G401.6 (cell line): ENCODE results near the gene CTPS2.

ENCODE experiments used
- FAIRE-seq: peaks from 2 replicates; lab custom pipeline; 2012; peaks lifted over from hg19 to GRCh38; lab: Jason Lieb, UNC

Gene CTPS2

GRCh38 chrX:16714504-16714903, 2.0 kb upstream of the CTPS2 start:
- FAIRE-seq, result no peak

GRCh38 chrX:16711893-16712547, 449 bp downstream of the CTPS2 start:
- FAIRE-seq, result no peak

GRCh38 chrX:16711219-16711811, 1.2 kb downstream of the CTPS2 start:
- FAIRE-seq, result no peak

GRCh38 chrX:16708016-16708415, 4.5 kb downstream of the CTPS2 start:
- FAIRE-seq, result no peak

- no peak for FAIRE-seq
Measured at GRCh38 chrX:16705370-16705769, 7.1 kb downstream of the CTPS2 start.

- FAIRE-seq, result no peak
Measured at GRCh38 chrX:16702700-16703599, 9.5 kb downstream of the CTPS2 start.

GRCh38 chrX:16700734-16701133, 11.7 kb downstream of the CTPS2 start:
- no peak for FAIRE-seq

GRCh38 chrX:16699389-16699788, 13.1 kb downstream of the CTPS2 start:
- FAIRE-seq, result no peak

GRCh38 chrX:16696956-16697355, 15.5 kb downstream of the CTPS2 start:
- no peak for FAIRE-seq

GRCh38 chrX:16695079-16695676, 17.3 kb downstream of the CTPS2 start:
- FAIRE-seq, result peak; percentile 70

- no peak for FAIRE-seq
Measured at GRCh38 chrX:16687514-16687913, 25.0 kb downstream of the CTPS2 start.

GRCh38 chrX:16683007-16683664, 29.3 kb downstream of the CTPS2 start:
- FAIRE-seq, result no peak

- FAIRE-seq, result no peak
Measured at GRCh38 chrX:16678689-16679088, 33.8 kb downstream of the CTPS2 start.

- peak; percentile 84 for FAIRE-seq
Measured at GRCh38 chrX:16671005-16671404, 41.5 kb downstream of the CTPS2 start.

- no peak for FAIRE-seq
Measured at GRCh38 chrX:16666541-16666940, 45.9 kb downstream of the CTPS2 start.

GRCh38 chrX:16665089-16665488, 47.4 kb downstream of the CTPS2 start:
- no peak for FAIRE-seq

- FAIRE-seq, result no peak
Measured at GRCh38 chrX:16664626-16665025, 47.8 kb downstream of the CTPS2 start.

GRCh38 chrX:16664074-16664473, 48.4 kb downstream of the CTPS2 start:
- FAIRE-seq, result no peak

GRCh38 chrX:16662402-16662801, 50.1 kb downstream of the CTPS2 start:
- FAIRE-seq, result no peak

GRCh38 chrX:16661495-16661894, 51.0 kb downstream of the CTPS2 start:
- no peak for FAIRE-seq

- FAIRE-seq, result no peak
Measured at GRCh38 chrX:16659321-16659720, 53.1 kb downstream of the CTPS2 start.

- FAIRE-seq, result no peak
Measured at GRCh38 chrX:16658284-16658683, 54.2 kb downstream of the CTPS2 start.
